Measurements from ENCODE around the gene PRKD2. TPM values are rescaled to one million over a fixed set of nuclear protein-coding genes. Genes with fewer than 3 reads are reported as not detected.

Gene PRKD2
- total RNA-seq, 1 donor from 2014 or later, result 28.4 TPM

- DNase-seq (ENCODE audit: low read depth), result no peak
- peak; percentile 94 for TF ChIP-seq CTCF (conservative IDR thresholded peaks at IDR 0.05; ENCODE audit: low read depth, low read length)
- H3K4me3 ChIP-seq (ENCODE audit: low read depth, low read length), result no peak overlapping the region
These were observed 12.4 kb downstream of the PRKD2 start for GRCh38 chr19:46704379-46705076.

- H3K4me3 ChIP-seq (ENCODE audit: low read depth, low read length), result no peak overlapping the region
- no peak for DNase-seq (ENCODE audit: low read depth)
- no peak for TF ChIP-seq CTCF (conservative IDR thresholded peaks at IDR 0.05; ENCODE audit: low read depth, low read length)
These were observed 16.2 kb downstream of the PRKD2 start for GRCh38 chr19:46700704-46701103.

GRCh38 chr19:46698395-46699321 is 18.3 kb downstream of the PRKD2 start:
- no peak for DNase-seq (ENCODE audit: low read depth)
- TF ChIP-seq CTCF (conservative IDR thresholded peaks at IDR 0.05; ENCODE audit: low read depth, low read length), result no peak
- H3K4me3 ChIP-seq (ENCODE audit: low read depth, low read length), result no peak overlapping the region

GRCh38 chr19:46697204-46697960 is 19.5 kb downstream of the PRKD2 start:
- no peak for TF ChIP-seq CTCF (conservative IDR thresholded peaks at IDR 0.05; ENCODE audit: low read depth, low read length)

GRCh38 chr19:46696866-46697203 is 20.1 kb downstream of the PRKD2 start:
- DNase-seq (ENCODE audit: low read depth), result no peak
- TF ChIP-seq CTCF (conservative IDR thresholded peaks at IDR 0.05; ENCODE audit: low read depth, low read length), result no peak

More at GRCh38 chr19:46697204-46697960, 19.5 kb downstream of the PRKD2 start:
- DNase-seq (ENCODE audit: low read depth), result no peak
- H3K4me3 ChIP-seq (ENCODE audit: low read depth, low read length), result no peak overlapping the region

GRCh38 chr19:46696052-46696451 is 20.9 kb downstream of the PRKD2 start:
- no peak for TF ChIP-seq CTCF (conservative IDR thresholded peaks at IDR 0.05; ENCODE audit: low read depth, low read length)
- no peak overlapping the region for H3K4me3 ChIP-seq (ENCODE audit: low read depth, low read length)
- DNase-seq (ENCODE audit: low read depth), result no peak

More at GRCh38 chr19:46696866-46697203, 20.1 kb downstream of the PRKD2 start:
- no peak overlapping the region for H3K4me3 ChIP-seq (ENCODE audit: low read depth, low read length)
